HCT116 (cell line): ENCODE results near the gene FGF1. TPM values are rescaled to one million over a fixed set of nuclear protein-coding genes. Genes with fewer than 3 reads are reported as not detected.

Source experiments
- ATAC-seq: fragments of 200-7000 bp; cut with Tn5 transposase; 2 replicates; pipeline ENCODE4 v1.9.1; 2020; ENCODE audit warnings: mild to moderate bottlenecking, moderate library complexity
- Bru-seq: library from RNA; stranded (reverse); fragments of 400-500 nt; gene quantifications from one replicate; lab custom pipeline; 2021; lab: Mats Ljungman, UMichigan
- BruChase-seq, 2 experiments: library from RNA; stranded (reverse); fragments of 400-500 nt; gene quantifications; one replicate each; lab custom pipeline; 2021; lab: Mats Ljungman, UMichigan
- BruUV-seq: library from RNA; stranded (reverse); fragments of 400-500 nt; replicated peaks from 2 replicates; lab custom pipeline; 2021; lab: Mats Ljungman, UMichigan
- CTCF ChIA-PET: fragments of 300-600 bp; sonication (Branson Sonifier 250); formaldehyde crosslinking; loops from one replicate; lab custom pipeline; 2021; ENCODE audit warnings: antibody characterized with exemption; lab: Charles Lee
- POLR2A ChIA-PET: fragments of 300-600, 350-600 bp; sonication (Branson Sonifier 250); formaldehyde crosslinking; loops from one replicate; lab custom pipeline; 2021; ENCODE audit warnings: antibody characterized with exemption; lab: Charles Lee
- RAD21 ChIA-PET, 2 experiments: fragments of 300-600 bp; sonication (Branson Sonifier 250); formaldehyde crosslinking; loops; one replicate each; lab custom pipeline; 2023; ENCODE audit warnings: low total read pairs in 2 of 2; ENCODE audit not compliant: uncharacterized antibody in 2 of 2, unreplicated experiment in 2 of 2, low non-redundant PET in 1 of 2; lab: Charles Lee
- DNase-seq: peaks from one replicate; pipeline ENCODE4 v3.0.0-alpha.2; 2010; ENCODE audit warnings: low read depth, low spot score
- H2AFZ ChIP-seq: fragments of 200-600 bp; shearing (Covaris generic), sonication (generic); 2 replicates; pipeline ENCODE4 v1.6.1; 2017; ENCODE audit warnings: low read depth, mixed run types, mixed read lengths, antibody characterized with exemption, low read length; ENCODE audit not compliant: poor library complexity, severe bottlenecking
- H3K27ac ChIP-seq: 2 replicates; pipeline ENCODE4 v1.5.1; 2012; ENCODE audit warnings: low read depth, low read length
- H3K27me3 ChIP-seq: fragments of 200-600 bp; sonication (generic); 2 replicates; pipeline ENCODE4 v1.6.1; 2016; ENCODE audit warnings: mixed run types, low read length, mixed read lengths; ENCODE audit not compliant: insufficient read depth
- H3K36me3 ChIP-seq, 2 experiments: fragments of 200-500 bp in 1 of 2; fragments of 200-600 bp in 1 of 2; sonication (Bioruptor generic) in 1 of 2; sonication (generic) in 1 of 2; 2 replicates each; pipeline versions ENCODE4 v1.5.1 to v1.6.1; 2014 to 2016; ENCODE audit warnings: low read length in 2 of 2, inconsistent platforms in 1 of 2, mixed read lengths in 1 of 2, mixed run types in 1 of 2; ENCODE audit not compliant: insufficient read depth in 2 of 2, control insufficient read depth in 1 of 2
- H3K4me1 ChIP-seq, 2 experiments: fragments of 200-600 bp in 1 of 2; sonication (generic) in 1 of 2; 2 replicates each; pipeline versions ENCODE4 v1.5.1 to v1.6.1; 2012 to 2017; ENCODE audit warnings: low read length in 2 of 2, inconsistent platforms in 1 of 2, mild to moderate bottlenecking in 1 of 2, mixed read lengths in 1 of 2, mixed run types in 1 of 2, moderate library complexity in 1 of 2; ENCODE audit not compliant: insufficient read depth in 2 of 2, control insufficient read depth in 1 of 2
- H3K4me2 ChIP-seq: fragments of 200-600 bp; sonication (generic); 2 replicates; pipeline ENCODE4 v1.6.1; 2017; ENCODE audit warnings: mixed run types, low read length, mixed read lengths
- H3K4me3 ChIP-seq, 2 experiments: fragments of 200-600 bp in 1 of 2; sonication (generic) in 1 of 2; replicated peaks in 1 of 2; 2 replicates each; pipeline ENCODE4 v1.5.1; 2011 to 2016; ENCODE audit warnings: low read length in 2 of 2, control low read depth in 1 of 2, low read depth in 1 of 2, mild to moderate bottlenecking in 1 of 2, mixed read lengths in 1 of 2, mixed run types in 1 of 2
- H3K79me2 ChIP-seq: fragments of 200-600 bp; sonication (generic); 2 replicates; pipeline ENCODE4 v1.6.1; 2017; ENCODE audit warnings: mild to moderate bottlenecking, mixed run types, low read length, moderate library complexity, mixed read lengths; ENCODE audit not compliant: insufficient read depth
- H3K9ac ChIP-seq: fragments of 200-600 bp; sonication (generic); 2 replicates; pipeline ENCODE4 v1.6.1; 2016; ENCODE audit warnings: low read length, mixed read lengths
- H3K9me2 ChIP-seq: fragments of 200-600 bp; sonication (generic), shearing (Covaris generic); 2 replicates; pipeline ENCODE4 v1.6.1; 2017; ENCODE audit warnings: mixed run types, mild to moderate bottlenecking, moderate library complexity; ENCODE audit not compliant: insufficient read depth
- H3K9me3 ChIP-seq, 2 experiments: fragments of 200-500 bp in 1 of 2; fragments of 200-600 bp in 1 of 2; sonication (Bioruptor generic) in 1 of 2; sonication (generic) in 1 of 2; 2 replicates each; pipeline ENCODE4 v1.6.1; 2014 to 2017; ENCODE audit warnings: low read length in 2 of 2, mixed read lengths in 2 of 2, inconsistent platforms in 1 of 2, low read depth in 1 of 2, mild to moderate bottlenecking in 1 of 2, mixed run types in 1 of 2, moderate library complexity in 1 of 2; ENCODE audit not compliant: control insufficient read depth in 1 of 2, insufficient read depth in 1 of 2
- H4K20me1 ChIP-seq: fragments of 200-600 bp; sonication (generic), shearing (Covaris generic); 2 replicates; pipeline ENCODE4 v1.6.1; 2017; ENCODE audit warnings: mixed run types, mild to moderate bottlenecking, moderate library complexity; ENCODE audit not compliant: insufficient read depth
- CBX3 ChIP-seq: IDR thresholded peaks from 2 replicates; pipeline ENCODE4 v1.6.1; 2012; ENCODE audit warnings: low read depth
- EGR1 ChIP-seq: IDR thresholded peaks from 2 replicates; pipeline ENCODE4 v1.6.1; 2012; ENCODE audit warnings: low read depth
- POLR2A ChIP-seq: IDR thresholded peaks from 2 replicates; pipeline ENCODE4 v1.7.0; 2011; ENCODE audit warnings: borderline replicate concordance; ENCODE audit not compliant: insufficient read depth, insufficient read length; ENCODE audit errors: extremely low read depth
- POLR2AphosphoS5 ChIP-seq: IDR thresholded peaks from 2 replicates; pipeline ENCODE4 v1.6.1; 2011; ENCODE audit warnings: mild to moderate bottlenecking, low read depth, low read length, moderate library complexity
- RAD21 ChIP-seq: IDR thresholded peaks from 2 replicates; pipeline ENCODE4 v1.6.1; 2012; ENCODE audit warnings: low read depth, mild to moderate bottlenecking
- TCF7L2 ChIP-seq: IDR thresholded peaks from 2 replicates; pipeline ENCODE4 v1.7.0; 2011; ENCODE audit warnings: borderline replicate concordance, inconsistent platforms; ENCODE audit not compliant: insufficient read depth, insufficient read length; ENCODE audit errors: extremely low read depth
- ZBTB33 ChIP-seq: IDR thresholded peaks from 2 replicates; pipeline ENCODE4 v1.6.1; 2011; ENCODE audit warnings: mild to moderate bottlenecking, low read length, moderate library complexity; ENCODE audit not compliant: insufficient replicate concordance; ENCODE audit errors: extremely low read depth
- intact Hi-C: fragments of 100-400 bp; cut with micrococcal nuclease; formaldehyde crosslinking; loops from 2 replicates; pipeline ENCODE4 v1.10.0; 2022
- long read RNA-seq: library from polyadenylated mRNA; unstranded; transcript quantifications from one replicate; pipeline ENCODE4 v2.0.0, GENCODE V29; 2021; ENCODE audit not compliant: unreplicated experiment
- polyA plus RNA-seq: library from polyadenylated mRNA; unstranded; fragments of >200 nt; gene quantifications from 2 replicates; pipeline ENCODE4 v1.2.1, GENCODE V29; 2012; ENCODE audit warnings: missing spikeins
- total RNA-seq: library from RNA; stranded (reverse); gene quantifications from one replicate; pipeline ENCODE4 v1.2.1, GENCODE V29; 2021; ENCODE audit not compliant: unreplicated experiment

The FGF1 gene
- not detected for total RNA-seq
- 0.07 and 0.33 TPM in 2 replicates for polyA plus RNA-seq
- Bru-seq, nascent RNA: percentile 11 among the genes with signal in this experiment
- percentile 4 among the genes with signal in this experiment for BruChase-seq, experiment 1, labeled RNA remaining after a 6-hour chase
- BruChase-seq, experiment 2, labeled RNA remaining after a 2-hour chase: percentile 4 among the genes with signal in this experiment
- long read RNA-seq, partial matches to known transcripts: 0 of 3 reads
- long read RNA-seq, other reads (novel, unspliced or antisense): 3 of 3 reads

GRCh38 chr5:142685418-142686209 lies at the start of gene FGF1:
FGF1 (minus strand) TSS chr5:142686090; CDS start chr5:142614127, 71,963 bp downstream.
- ATAC-seq (no peak), DNase-seq (no peak)
- RAD21 ChIA-PET: interaction anchor here in 1 of 2 experiments (0.7 kb wide), 1 partner anchor 70 kb away, joined by 3 read pairs; no protein-coding TSS in a partner anchor
- no peak for TF ChIP-seq POLR2AphosphoS5
- TF ChIP-seq CBX3: no peak
- no peak for TF ChIP-seq RAD21
- no peak for TF ChIP-seq TCF7L2
- no peak for TF ChIP-seq POLR2A
- intact Hi-C loops: no loop called here
- Histone ChIP-seq H3K36me3 (no peaks in the 10 kb centered on the region), H3K4me2 (no peak within 1 kb of the TSS), H3K9me3 (no peaks in the 10 kb centered on the region), H4K20me1 (no peaks in the 10 kb centered on the region), H3K4me1 (peaks cover 10 to 15% of the 10 kb centered on the region in 2 experiments), H3K27ac (no peak within 1 kb of the TSS), H2AFZ (no peak within 1 kb of the TSS), H3K9me2 (no peaks in the 10 kb centered on the region), H3K79me2 (no peaks in the 10 kb centered on the region), H3K9ac (no peak within 1 kb of the TSS), H3K4me3 (no peak within 1 kb of the TSS), H3K27me3 (no peaks in the 10 kb centered on the region)
- no TSS peak for BruUV-seq
- CTCF ChIA-PET: interaction anchor here (1.0 to 1.2 kb wide), 3 partner anchors 27 to 30 kb away, joined by 3 to 5 read pairs (median 3); no protein-coding TSS in a partner anchor
- POLR2A ChIA-PET: interaction anchor here (0.6 kb wide), 1 partner anchor 59 kb away, joined by 3 read pairs; no protein-coding TSS in a partner anchor

GRCh38 chr5:142727735-142728047 lies 41.8 kb upstream of the FGF1 start:
- Histone ChIP-seq H3K79me2 (no peaks in the 10 kb centered on the region), H3K27ac (no peak overlapping the region), H3K9ac (no peak overlapping the region), H3K9me2 (no peaks in the 10 kb centered on the region), H3K27me3 (no peaks in the 10 kb centered on the region), H2AFZ (no peak overlapping the region), H3K36me3 (no peaks in the 10 kb centered on the region), H3K4me3 (no peak overlapping the region), H3K4me1 (peaks cover 0 to 10% of the 10 kb centered on the region in 2 experiments; a peak in 2 of 4 replicates), H3K4me2 (no peak overlapping the region), H4K20me1 (no peaks in the 10 kb centered on the region), H3K9me3 (no peaks in the 10 kb centered on the region)
- ChIA-PET CTCF (no interaction called here), RAD21 (no interaction called here), POLR2A (no interaction called here)
- BruUV-seq: no TSS peak
- DNase-seq (no peak), ATAC-seq (no peak)
- no peak for TF ChIP-seq ZBTB33
- TF ChIP-seq EGR1: no peak
- TF ChIP-seq TCF7L2: peak; percentile 57
- intact Hi-C loops: no loop called here
